ENCODE measurements around the gene GSK3B.

Gene GSK3B

DNA sequence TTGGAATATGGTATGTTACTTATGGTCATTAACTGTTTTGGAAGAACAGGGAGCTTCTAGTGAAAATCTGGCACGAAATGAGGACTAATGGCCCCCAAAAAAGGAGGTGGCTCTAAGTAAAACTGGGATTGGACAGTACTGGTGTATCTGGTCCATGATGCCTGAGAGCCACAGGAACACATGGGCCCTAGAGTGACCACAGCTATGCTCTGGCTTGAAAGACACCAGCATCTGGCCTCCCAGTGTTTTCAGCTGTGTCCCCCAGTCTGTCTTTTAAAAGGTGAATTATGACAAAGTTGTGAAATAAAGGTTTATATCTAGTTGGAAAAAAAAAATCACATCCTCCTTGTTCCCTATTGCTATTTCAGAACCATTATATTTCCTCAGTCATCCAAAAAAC, 64.5 kb downstream of the GSK3B start:
- no peak overlapping the region for H3K4me3 ChIP-seq
- no peak for DNase-seq (ENCODE audit: low spot score)
- H3K27ac ChIP-seq: no peak overlapping the region
- TF ChIP-seq, protein P1, sequence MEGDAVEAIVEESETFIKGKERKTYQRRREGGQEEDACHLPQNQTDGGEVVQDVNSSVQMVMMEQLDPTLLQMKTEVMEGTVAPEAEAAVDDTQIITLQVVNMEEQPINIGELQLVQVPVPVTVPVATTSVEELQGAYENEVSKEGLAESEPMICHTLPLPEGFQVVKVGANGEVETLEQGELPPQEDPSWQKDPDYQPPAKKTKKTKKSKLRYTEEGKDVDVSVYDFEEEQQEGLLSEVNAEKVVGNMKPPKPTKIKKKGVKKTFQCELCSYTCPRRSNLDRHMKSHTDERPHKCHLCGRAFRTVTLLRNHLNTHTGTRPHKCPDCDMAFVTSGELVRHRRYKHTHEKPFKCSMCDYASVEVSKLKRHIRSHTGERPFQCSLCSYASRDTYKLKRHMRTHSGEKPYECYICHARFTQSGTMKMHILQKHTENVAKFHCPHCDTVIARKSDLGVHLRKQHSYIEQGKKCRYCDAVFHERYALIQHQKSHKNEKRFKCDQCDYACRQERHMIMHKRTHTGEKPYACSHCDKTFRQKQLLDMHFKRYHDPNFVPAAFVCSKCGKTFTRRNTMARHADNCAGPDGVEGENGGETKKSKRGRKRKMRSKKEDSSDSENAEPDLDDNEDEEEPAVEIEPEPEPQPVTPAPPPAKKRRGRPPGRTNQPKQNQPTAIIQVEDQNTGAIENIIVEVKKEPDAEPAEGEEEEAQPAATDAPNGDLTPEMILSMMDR (IDR thresholded peaks at IDR 0.05): no peak

DNA sequence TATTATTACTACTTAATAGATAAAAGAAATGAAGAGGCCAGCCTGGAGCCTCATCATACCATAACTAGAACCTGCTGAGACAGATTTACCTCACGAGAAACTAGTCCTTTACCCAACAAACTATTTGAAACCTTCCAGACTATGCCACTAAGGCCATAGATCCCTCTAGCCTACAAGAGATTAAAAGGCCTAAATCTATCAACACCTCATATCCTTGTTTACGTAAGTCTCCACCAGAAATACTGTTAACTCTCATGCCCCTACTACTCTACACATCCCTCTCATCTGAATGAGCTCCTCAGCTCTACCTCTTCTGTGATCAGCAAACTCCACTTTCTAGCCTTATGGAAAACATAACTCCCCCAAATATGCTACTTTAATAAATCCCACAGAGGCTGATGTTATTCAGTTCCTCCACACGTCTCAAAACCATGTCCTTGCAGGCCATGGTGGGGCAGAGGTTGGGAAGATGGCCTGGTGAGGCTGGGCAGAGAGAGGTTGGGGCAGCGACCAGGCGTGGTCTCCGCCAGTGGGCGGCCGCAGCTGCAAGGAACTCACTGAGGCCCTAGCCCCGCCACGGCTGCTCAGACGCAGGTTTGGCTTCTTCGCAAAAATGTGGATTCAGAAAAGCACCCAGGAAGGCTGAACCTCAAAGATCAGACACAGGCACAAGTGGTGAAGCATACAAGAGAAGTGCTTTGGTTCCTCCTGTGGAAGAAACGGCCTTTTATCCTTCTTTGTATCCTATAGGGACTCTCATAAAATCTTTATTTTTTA, 65.8 kb downstream of the GSK3B start:
- DNase-seq (ENCODE audit: low spot score): no peak
- no peak overlapping the region for H3K4me3 ChIP-seq
- H3K27ac ChIP-seq: no peak overlapping the region
- TF ChIP-seq, protein P1 (IDR thresholded peaks at IDR 0.05): no peak

DNA sequence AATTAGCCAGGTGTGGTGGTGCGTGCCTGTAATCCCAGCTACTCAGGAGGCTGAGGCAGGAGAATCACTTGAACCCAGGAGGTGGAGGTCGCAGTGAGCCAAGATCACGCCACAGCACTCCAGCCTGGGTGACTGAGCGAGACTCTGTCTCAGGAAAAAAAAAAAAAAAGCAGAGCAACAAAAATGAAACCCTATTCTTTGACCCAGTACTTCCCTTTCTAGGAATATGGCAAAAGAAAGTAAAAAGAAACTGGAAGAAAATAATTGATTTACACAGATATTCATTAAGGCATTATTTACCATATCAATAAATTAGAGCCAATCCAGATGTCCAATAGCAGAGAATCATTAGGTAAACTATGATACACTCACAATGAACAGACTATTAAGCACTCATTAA, 67.0 kb downstream of the GSK3B start:
- DNase-seq (ENCODE audit: low spot score): no peak
- Histone ChIP-seq H3K27ac (no peak overlapping the region), H3K4me3 (no peak overlapping the region)
- TF ChIP-seq, protein P1 (IDR thresholded peaks at IDR 0.05): no peak

DNA sequence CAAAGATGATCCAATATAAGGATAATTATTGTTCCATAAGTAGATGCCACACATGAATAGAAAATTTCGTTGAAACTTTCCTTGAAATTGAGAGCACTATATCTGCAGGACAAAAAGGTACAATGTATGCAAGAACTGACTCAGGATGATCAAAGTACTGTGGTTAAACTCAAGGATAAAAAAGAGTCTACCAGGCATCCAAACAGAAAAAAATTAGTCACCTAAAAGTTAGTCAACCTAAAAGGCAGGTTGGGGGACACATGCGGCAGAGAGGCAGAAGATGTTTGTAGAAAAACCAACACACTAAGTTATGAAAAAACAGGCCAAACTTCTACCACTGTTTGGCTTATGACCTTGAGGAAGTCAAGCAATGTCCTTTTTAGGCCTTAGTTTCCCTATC, 68.7 kb downstream of the GSK3B start:
- Histone ChIP-seq H3K27ac (no peak overlapping the region), H3K4me3 (no peak overlapping the region)
- DNase-seq (ENCODE audit: low spot score): no peak
- TF ChIP-seq, protein P1 (IDR thresholded peaks at IDR 0.05): no peak

DNA sequence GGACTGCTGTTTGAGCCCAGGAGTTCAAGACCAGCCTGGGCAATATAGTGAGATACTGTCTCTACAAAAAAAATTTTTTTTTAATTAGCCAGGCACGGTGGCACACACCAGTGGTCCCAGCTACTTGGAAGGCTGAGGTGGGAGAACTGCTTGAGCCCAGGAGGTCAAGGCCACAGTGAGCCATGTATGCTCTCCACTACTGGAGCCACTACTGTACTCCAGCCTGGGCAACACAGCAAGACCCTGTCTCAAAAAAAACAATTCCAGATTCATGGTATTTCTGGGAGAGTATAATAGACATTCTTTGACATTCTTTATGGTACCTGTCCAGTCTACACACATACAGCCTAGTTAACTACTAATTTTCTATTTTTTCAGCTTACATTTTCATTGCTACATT, 70.1 kb downstream of the GSK3B start:
- TF ChIP-seq, protein P1 (IDR thresholded peaks at IDR 0.05): no peak
- no peak overlapping the region for H3K27ac ChIP-seq
- DNase-seq (ENCODE audit: low spot score): no peak
- no peak overlapping the region for H3K4me3 ChIP-seq

DNA sequence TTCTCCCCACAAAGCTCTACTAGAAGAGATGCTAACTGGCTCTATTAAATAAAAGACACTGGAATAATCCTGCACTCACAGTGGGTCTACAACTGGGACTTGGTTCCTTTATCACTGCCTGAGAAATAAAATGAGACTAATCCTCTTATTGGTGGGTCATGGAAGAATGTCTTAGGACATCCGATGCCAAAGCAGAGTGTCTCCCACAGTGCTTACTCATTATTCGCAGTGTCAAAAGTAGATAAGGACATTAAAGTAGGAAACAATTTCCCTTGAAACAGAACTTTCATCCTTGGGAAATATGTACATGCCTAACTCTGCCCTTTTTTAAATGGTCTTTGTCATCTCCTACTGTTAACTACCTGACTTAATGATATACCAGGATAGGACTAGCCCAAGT, 71.5 kb downstream of the GSK3B start:
- TF ChIP-seq, protein P1 (IDR thresholded peaks at IDR 0.05): no peak
- Histone ChIP-seq H3K4me3 (no peak overlapping the region), H3K27ac (no peak overlapping the region)
- no peak for DNase-seq (ENCODE audit: low spot score)

DNA sequence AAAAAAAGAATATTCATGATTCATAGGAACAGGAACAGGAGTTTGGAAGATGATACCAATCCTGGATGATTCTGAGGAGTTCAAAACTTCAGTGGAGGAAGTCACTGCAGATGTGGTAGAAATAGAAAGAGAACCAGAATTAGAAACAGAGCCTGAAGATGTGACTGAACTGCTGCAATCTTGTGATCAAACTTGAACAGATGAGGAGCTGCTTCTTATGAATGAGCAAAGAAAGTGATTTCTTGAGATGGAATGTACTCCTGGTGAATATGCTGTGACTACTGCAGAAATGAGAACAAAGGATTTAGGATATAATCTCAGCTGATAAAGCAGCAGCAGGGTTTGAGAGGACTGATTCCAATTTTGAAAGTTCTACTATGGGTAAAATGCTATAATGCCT, 72.7 kb downstream of the GSK3B start:
- no peak overlapping the region for H3K27ac ChIP-seq
- no peak for DNase-seq (ENCODE audit: low spot score)
- TF ChIP-seq, protein P1 (IDR thresholded peaks at IDR 0.05): no peak
- H3K4me3 ChIP-seq: no peak overlapping the region

All from coronary artery (tissue), 2 donors.